ENCODE data around the gene HEBP1. TPM values are rescaled to one million over a fixed set of nuclear protein-coding genes. Genes with fewer than 3 reads are reported as not detected.

The HEBP1 gene
- total RNA-seq, 1 experiment from 2014 or later, result 19.3 TPM

DNA sequence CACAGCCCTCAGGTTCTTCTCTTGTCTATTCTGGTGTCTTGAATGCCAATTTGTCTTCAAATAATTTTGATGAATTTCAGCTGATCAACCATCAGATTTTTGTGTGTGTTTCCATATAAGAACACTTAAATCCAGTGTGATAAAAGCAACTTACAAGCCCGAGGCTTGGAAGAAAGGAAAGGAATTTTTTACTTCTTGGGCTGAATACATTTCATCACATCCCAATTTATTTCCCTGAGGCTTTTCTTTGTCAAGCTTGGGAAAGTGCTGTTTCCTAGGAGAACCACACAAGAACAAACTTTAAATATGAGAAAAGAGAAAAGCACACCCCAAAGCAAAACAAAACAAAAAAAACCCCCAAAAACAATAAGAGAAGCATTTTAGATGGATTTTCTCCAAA is 74.7 kb downstream of the HEBP1 start:
- in situ Hi-C loops (cut with HindIII; ENCODE audit: low pct_unique_long_range_greater_than_20kb, low sequenced_read_pairs) (no loop called here), intact Hi-C loops (cut with micrococcal nuclease; ENCODE audit: unreplicated experiment) (no loop called here)
- ATAC-seq, result no peak
- no peak for DNase-seq (ENCODE audit: low read depth, low spot score)
- Histone ChIP-seq H3K4me1 (ENCODE audit: control insufficient read depth, insufficient read depth, low read length) (peaks cover 32% of the 10 kb centered on the region), H3K36me3 (ENCODE audit: control insufficient read depth, insufficient read depth, low read length) (no peaks in the 10 kb centered on the region), H3K27me3 (ENCODE audit: control insufficient read depth, insufficient read depth, low read length) (no peaks in the 10 kb centered on the region), H3K4me3 (ENCODE audit: low read depth in 2 of 2, low read length in 2 of 2) (no peak overlapping the region), H3K27ac (ENCODE audit: low read length) (peak overlapping the region; percentile 93), H3K9me3 (ENCODE audit: control insufficient read depth, insufficient read depth, low read depth, low read length) (no peaks in the 10 kb centered on the region)
- POLR2A ChIA-PET, result no interaction called here
- no TSS peak for BruUV-seq (replicated peaks)
- no peak for TF ChIP-seq POLR2AphosphoS5 (IDR thresholded peaks at IDR 0.05; ENCODE audit: low read depth, low read length)
- TF ChIP-seq, protein P1, sequence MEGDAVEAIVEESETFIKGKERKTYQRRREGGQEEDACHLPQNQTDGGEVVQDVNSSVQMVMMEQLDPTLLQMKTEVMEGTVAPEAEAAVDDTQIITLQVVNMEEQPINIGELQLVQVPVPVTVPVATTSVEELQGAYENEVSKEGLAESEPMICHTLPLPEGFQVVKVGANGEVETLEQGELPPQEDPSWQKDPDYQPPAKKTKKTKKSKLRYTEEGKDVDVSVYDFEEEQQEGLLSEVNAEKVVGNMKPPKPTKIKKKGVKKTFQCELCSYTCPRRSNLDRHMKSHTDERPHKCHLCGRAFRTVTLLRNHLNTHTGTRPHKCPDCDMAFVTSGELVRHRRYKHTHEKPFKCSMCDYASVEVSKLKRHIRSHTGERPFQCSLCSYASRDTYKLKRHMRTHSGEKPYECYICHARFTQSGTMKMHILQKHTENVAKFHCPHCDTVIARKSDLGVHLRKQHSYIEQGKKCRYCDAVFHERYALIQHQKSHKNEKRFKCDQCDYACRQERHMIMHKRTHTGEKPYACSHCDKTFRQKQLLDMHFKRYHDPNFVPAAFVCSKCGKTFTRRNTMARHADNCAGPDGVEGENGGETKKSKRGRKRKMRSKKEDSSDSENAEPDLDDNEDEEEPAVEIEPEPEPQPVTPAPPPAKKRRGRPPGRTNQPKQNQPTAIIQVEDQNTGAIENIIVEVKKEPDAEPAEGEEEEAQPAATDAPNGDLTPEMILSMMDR (IDR thresholded peaks at IDR 0.05), result no peak
- no peak for TF ChIP-seq TCF7L2 (IDR thresholded peaks at IDR 0.05; ENCODE audit: low read depth, low read length)
- TF ChIP-seq, protein P2, sequence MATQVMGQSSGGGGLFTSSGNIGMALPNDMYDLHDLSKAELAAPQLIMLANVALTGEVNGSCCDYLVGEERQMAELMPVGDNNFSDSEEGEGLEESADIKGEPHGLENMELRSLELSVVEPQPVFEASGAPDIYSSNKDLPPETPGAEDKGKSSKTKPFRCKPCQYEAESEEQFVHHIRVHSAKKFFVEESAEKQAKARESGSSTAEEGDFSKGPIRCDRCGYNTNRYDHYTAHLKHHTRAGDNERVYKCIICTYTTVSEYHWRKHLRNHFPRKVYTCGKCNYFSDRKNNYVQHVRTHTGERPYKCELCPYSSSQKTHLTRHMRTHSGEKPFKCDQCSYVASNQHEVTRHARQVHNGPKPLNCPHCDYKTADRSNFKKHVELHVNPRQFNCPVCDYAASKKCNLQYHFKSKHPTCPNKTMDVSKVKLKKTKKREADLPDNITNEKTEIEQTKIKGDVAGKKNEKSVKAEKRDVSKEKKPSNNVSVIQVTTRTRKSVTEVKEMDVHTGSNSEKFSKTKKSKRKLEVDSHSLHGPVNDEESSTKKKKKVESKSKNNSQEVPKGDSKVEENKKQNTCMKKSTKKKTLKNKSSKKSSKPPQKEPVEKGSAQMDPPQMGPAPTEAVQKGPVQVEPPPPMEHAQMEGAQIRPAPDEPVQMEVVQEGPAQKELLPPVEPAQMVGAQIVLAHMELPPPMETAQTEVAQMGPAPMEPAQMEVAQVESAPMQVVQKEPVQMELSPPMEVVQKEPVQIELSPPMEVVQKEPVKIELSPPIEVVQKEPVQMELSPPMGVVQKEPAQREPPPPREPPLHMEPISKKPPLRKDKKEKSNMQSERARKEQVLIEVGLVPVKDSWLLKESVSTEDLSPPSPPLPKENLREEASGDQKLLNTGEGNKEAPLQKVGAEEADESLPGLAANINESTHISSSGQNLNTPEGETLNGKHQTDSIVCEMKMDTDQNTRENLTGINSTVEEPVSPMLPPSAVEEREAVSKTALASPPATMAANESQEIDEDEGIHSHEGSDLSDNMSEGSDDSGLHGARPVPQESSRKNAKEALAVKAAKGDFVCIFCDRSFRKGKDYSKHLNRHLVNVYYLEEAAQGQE (IDR thresholded peaks at IDR 0.05; ENCODE audit: insufficient read depth in 1 of 2, low read depth in 2 of 2, low read length in 1 of 2), result no peak
- TF ChIP-seq SIN3A (IDR thresholded peaks at IDR 0.05; ENCODE audit: borderline replicate concordance, insufficient read depth, low read depth, low read length), result no peak
- CTCF ChIA-PET, result no interaction called here

Other genes starting within 250 kb of the HEBP1 start
- 4.1 TPM for gene APOLD1, start 214.6 kb downstream of the HEBP1 start, total RNA-seq (2021; ENCODE audit: unreplicated experiment)
- 115 TPM for gene DDX47, start 186.9 kb downstream of the HEBP1 start, total RNA-seq (2021; ENCODE audit: unreplicated experiment)
- gene GPRC5A, start 108.7 kb downstream of the HEBP1 start, total RNA-seq (2021; ENCODE audit: unreplicated experiment), result 648 TPM
- not detected for gene GPRC5D, start 48.1 kb downstream of the HEBP1 start, total RNA-seq (2021; ENCODE audit: unreplicated experiment)
- gene FAM234B, start 44.1 kb upstream of the HEBP1 start, total RNA-seq (2021; ENCODE audit: unreplicated experiment), result 5.4 TPM
- gene GSG1, start 103.4 kb upstream of the HEBP1 start, total RNA-seq (2021; ENCODE audit: unreplicated experiment), result not detected
- gene EMP1, start 196.5 kb upstream of the HEBP1 start, total RNA-seq (2021; ENCODE audit: unreplicated experiment), result 18.6 TPM